ENCODE results near the gene SAG. TPM values are rescaled to one million over a fixed set of nuclear protein-coding genes. Genes with fewer than 3 reads are reported as not detected.

The SAG gene
- total and polyA plus RNA-seq, 2 of the 13 experiments (the other 11 are each of a cell fraction or from before 2014, with no cell fraction given): not detected

DNA sequence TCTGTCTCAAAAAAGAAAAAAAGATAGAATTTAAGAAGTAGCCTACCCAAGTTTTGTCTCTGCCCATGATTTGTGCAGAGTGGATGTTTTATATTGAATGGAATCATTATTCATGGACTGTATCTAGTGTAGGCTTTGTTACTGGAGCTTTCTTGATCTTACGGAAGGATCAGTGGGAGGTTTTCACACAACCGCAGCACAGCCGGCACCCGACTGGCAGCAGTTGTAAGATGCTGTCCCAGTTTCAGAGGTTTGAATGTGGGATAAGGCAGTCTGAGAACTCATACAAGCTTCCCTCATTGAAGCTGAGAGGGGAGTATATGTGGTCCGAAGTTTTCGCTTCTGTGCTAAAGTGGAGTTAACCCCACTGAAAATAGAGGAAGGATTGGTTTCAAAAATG, 19.7 kb upstream of the SAG start (continued):
- no peak for TF ChIP-seq TERF1 (CRISPR knock-in tag; IDR thresholded peaks at IDR 0.05)

- Histone ChIP-seq H3K4me2 (ENCODE audit: low read depth, low read length) (no peak overlapping the region), H3K4me1 (ENCODE audit: insufficient read depth, low read length) (no peaks in the 10 kb centered on the region), H3K9me3 (ENCODE audit: low read length) (no peaks in the 10 kb centered on the region), H3K4me3 (replicated peaks in 1 of 3; ENCODE audit: insufficient read depth in 1 of 3, low read depth in 2 of 3, low read length in 3 of 3) (no peak overlapping the region), H3K79me2 (ENCODE audit: insufficient read depth, low read length) (no peaks in the 10 kb centered on the region), H4K20me1 (ENCODE audit: insufficient read depth, low read length) (0 out of 2 replicates have a peak, but pooled peaks cover 3% of the 10 kb centered on the region), H3K27me3 (ENCODE audit: control insufficient read depth in 1 of 2, insufficient read depth in 2 of 2, low read length in 2 of 2) (no peaks in the 10 kb centered on the region), H2AFZ (ENCODE audit: low read length) (no peak overlapping the region), H3K36me3 (replicated peaks in 1 of 2; ENCODE audit: control insufficient read depth in 1 of 2, insufficient read depth in 2 of 2, low read length in 2 of 2) (peaks cover 56 to 86% of the 10 kb centered on the region in 2 experiments), H3K27ac (ENCODE audit: extremely low read length, insufficient read depth, low read length) (no peak overlapping the region), H3K9ac (ENCODE audit: insufficient read depth, low read depth, low read length) (no peak overlapping the region)
- DNase-seq (ENCODE audit: low spot score): no peak
- no TSS peak for BruUV-seq (replicated peaks)
- POLR2A ChIA-PET: no interaction called here
- FAIRE-seq: no peak
- no peak for ATAC-seq
- TF ChIP-seq MBNL3 (CRISPR knock-in tag; conservative IDR thresholded peaks at IDR 0.05) (no peak), ATF3 (CRISPR knock-in tag; IDR thresholded peaks at IDR 0.05) (no peak), NR3C1 (CRISPR knock-in tag; IDR thresholded peaks at IDR 0.05) (no peak), SRY (CRISPR knock-in tag; IDR thresholded peaks at IDR 0.05) (no peak), ARNT2 (CRISPR knock-in tag; IDR thresholded peaks at IDR 0.05; ENCODE audit: low read depth) (no peak), RNF2 (conservative IDR thresholded peaks at IDR 0.05; ENCODE audit: low read depth) (no peak), ZNF543 (CRISPR knock-in tag; IDR thresholded peaks at IDR 0.05) (no peak), NFKB2 (CRISPR knock-in tag; IDR thresholded peaks at IDR 0.05; ENCODE audit: borderline replicate concordance) (no peak), TAF15 (IDR thresholded peaks at IDR 0.05; ENCODE audit: low read depth, low read length, poor library complexity, severe bottlenecking) (no peak)
- TF ChIP-seq, protein P1, sequence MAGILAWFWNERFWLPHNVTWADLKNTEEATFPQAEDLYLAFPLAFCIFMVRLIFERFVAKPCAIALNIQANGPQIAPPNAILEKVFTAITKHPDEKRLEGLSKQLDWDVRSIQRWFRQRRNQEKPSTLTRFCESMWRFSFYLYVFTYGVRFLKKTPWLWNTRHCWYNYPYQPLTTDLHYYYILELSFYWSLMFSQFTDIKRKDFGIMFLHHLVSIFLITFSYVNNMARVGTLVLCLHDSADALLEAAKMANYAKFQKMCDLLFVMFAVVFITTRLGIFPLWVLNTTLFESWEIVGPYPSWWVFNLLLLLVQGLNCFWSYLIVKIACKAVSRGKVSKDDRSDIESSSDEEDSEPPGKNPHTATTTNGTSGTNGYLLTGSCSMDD (CRISPR knock-in tag; IDR thresholded peaks at IDR 0.05): no peak
- in situ Hi-C loops (cut with HindIII; ENCODE audit: extremely low pct_ligation_motif_present, low pct_unique_long_range_greater_than_20kb): no loop called here
- CTCF ChIA-PET (ENCODE audit: low intra/inter-chr PET ratio, low total read pairs): no interaction called here
- intact Hi-C loops (cut with micrococcal nuclease; ENCODE audit: unreplicated experiment): no loop called here
- 97% methylated on average over 5 of the region's 5 CpGs for WGBS (ENCODE audit: low lambda C conversion rate)
Measured at GRCh38 chr2:233288663-233289062, 19.0 kb upstream of the SAG start.
